Measurements from ENCODE around the gene DOCK3.

Gene DOCK3

GRCh38 chr3:51375571-51375970 lies 700.8 kb downstream of the DOCK3 start:
- DNase-seq: no peak

GRCh38 chr3:51378065-51378464 lies 703.3 kb downstream of the DOCK3 start:
- peak; percentile 76 for DNase-seq

- DNase-seq: no peak
These were observed 704.0 kb downstream of the DOCK3 start for GRCh38 chr3:51378726-51379125.

GRCh38 chr3:51379301-51379700 lies 704.6 kb downstream of the DOCK3 start:
- DNase-seq: peak; percentile 94

- DNase-seq: no peak
These were observed 705.2 kb downstream of the DOCK3 start for GRCh38 chr3:51379746-51380455.

- DNase-seq: no peak
These were observed 706.0 kb downstream of the DOCK3 start for GRCh38 chr3:51380601-51381332.

- DNase-seq: no peak
These were observed 706.6 kb downstream of the DOCK3 start for GRCh38 chr3:51381333-51381705.

- DNase-seq: no peak
These were observed 707.5 kb downstream of the DOCK3 start for GRCh38 chr3:51382076-51382745.

- DNase-seq: no peak
These were observed 708.3 kb downstream of the DOCK3 start for GRCh38 chr3:51382947-51383578.

GRCh38 chr3:51384055-51384725 lies 709.5 kb downstream of the DOCK3 start:
- peak; percentile 48 for DNase-seq

- peak; percentile 99 for DNase-seq
These were observed 710.2 kb downstream of the DOCK3 start, which contains the start of gene MANF for GRCh38 chr3:51384726-51385473. Gene MANF, plus strand, starts transcription at chr3:51385291. Its CDS starts 52 bp downstream, at chr3:51385343.

- DNase-seq: no peak
These were observed 710.9 kb downstream of the DOCK3 start for GRCh38 chr3:51385621-51386091.

GRCh38 chr3:51386159-51386851 lies 711.6 kb downstream of the DOCK3 start:
- DNase-seq: no peak

GRCh38 chr3:51386852-51387229 lies 712.1 kb downstream of the DOCK3 start:
- no peak for DNase-seq

- DNase-seq: peak; percentile 66
These were observed 712.6 kb downstream of the DOCK3 start for GRCh38 chr3:51387281-51387680.

GRCh38 chr3:51388286-51389029 lies 713.7 kb downstream of the DOCK3 start:
- DNase-seq: peak; percentile 74

GRCh38 chr3:51389423-51390183 lies 714.9 kb downstream of the DOCK3 start:
- DNase-seq: peak; percentile 88

GRCh38 chr3:51390246-51391074 lies 715.7 kb downstream of the DOCK3 start:
- no peak for DNase-seq

All from hematopoietic multipotent progenitor cell treated with erythropoietin and hydrocortisone succinate and interleukin-3 and kit ligand, for 4 days (in vitro differentiated cells).